ENCODE results near the gene CXXC5. TPM values are rescaled to one million over a fixed set of nuclear protein-coding genes. Genes with fewer than 3 reads are reported as not detected.

The CXXC5 gene
- total RNA-seq, 1 donor from 2014 or later, result 1.5 TPM

Other genes starting within 250 kb of the CXXC5 start
- gene SPATA24, start 244.3 kb upstream of the CXXC5 start, total RNA-seq, result 4.4 and 6.4 TPM in 2 replicates
- 13.4 and 19.1 TPM in 2 replicates for gene DNAJC18, start 208.8 kb upstream of the CXXC5 start, total RNA-seq
- 0.61 and 0.76 TPM in 2 replicates for gene ECSCR, start 185.6 kb upstream of the CXXC5 start, total RNA-seq
- gene SMIM33, start 177.3 kb upstream of the CXXC5 start, total RNA-seq, result 0.54 and 0.68 TPM in 2 replicates
- 269 and 271 TPM in 2 replicates for gene STING1, start 165.6 kb upstream of the CXXC5 start, total RNA-seq
- 221 and 229 TPM in 2 replicates for gene UBE2D2, start 87.0 kb upstream of the CXXC5 start, total RNA-seq
- gene PSD2, start 147.5 kb downstream of the CXXC5 start, total RNA-seq, result not detected in 2 replicates